Inflammatory macrophage treated with lipopolysaccharide for 1 hour (primary cell): Measurements from ENCODE around the gene CLEC6A.
"Not testable (repeated sequence)": the region's sequence is repeated elsewhere in the genome, so short reads cannot be mapped to it uniquely, and the experiment has no call there.

Source experiments
- DNase-seq, 2 donors: peaks; one replicate each; pipeline ENCODE4 v3.0.0-alpha.2; 2020 to 2022

Gene CLEC6A

DNA sequence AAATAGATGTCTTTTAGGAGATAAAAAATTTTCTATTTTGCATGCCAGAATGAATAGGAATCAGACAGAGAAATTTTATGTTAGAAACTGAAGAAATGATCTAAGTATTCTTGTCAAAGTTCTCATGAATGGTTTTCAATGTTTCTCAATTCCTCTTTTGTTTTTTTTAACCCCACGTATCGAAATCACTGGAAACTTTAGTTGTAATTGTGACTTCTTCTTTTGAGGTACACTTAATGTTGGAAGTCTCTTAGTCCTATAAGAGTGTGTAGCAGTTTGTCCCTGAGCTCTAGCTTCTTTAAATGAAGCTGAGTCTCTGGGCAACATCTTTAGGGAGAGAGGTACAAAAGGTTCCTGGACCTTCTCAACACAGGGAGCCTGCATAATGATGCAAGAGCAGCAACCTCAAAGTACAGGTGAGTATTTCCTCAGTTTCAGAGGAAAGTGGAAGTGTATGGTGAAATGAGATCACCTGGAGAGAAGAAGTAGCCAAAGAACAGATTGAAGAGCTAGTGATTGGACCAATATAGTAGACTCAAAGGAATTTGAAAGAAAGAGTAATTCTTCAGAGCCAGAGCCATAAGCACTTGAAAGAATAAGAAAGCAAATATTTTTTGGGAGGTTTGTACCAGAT is at the start of gene CLEC6A:
Gene CLEC6A (plus strand): TSS at position 236 of the 634 bp plus-strand sequence. CDS start 150 bp downstream, at position 386.
- peak; percentile 74 to 77 for DNase-seq

DNA sequence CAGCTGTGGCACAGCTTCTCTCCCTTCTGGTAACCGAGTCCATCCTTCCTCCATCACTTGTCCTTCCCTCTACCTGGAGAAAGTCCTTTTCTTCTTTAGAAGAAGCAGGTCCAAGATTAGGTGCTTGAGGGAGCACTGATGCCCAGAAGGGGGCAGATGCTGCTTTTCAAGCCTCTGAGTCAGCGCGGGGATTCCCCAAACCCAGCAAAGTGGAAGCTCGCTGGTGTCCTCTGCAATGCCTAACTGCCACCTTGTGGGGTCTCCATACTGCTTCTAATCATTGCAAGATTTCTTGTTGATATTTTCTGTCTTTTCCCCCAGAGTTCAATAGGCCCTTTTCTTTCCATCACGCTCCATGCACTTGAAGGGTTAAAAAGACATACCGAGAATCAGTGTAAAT is 36.2 kb upstream of the CLEC6A start:
- DNase-seq, result not testable (repeated sequence)

DNA sequence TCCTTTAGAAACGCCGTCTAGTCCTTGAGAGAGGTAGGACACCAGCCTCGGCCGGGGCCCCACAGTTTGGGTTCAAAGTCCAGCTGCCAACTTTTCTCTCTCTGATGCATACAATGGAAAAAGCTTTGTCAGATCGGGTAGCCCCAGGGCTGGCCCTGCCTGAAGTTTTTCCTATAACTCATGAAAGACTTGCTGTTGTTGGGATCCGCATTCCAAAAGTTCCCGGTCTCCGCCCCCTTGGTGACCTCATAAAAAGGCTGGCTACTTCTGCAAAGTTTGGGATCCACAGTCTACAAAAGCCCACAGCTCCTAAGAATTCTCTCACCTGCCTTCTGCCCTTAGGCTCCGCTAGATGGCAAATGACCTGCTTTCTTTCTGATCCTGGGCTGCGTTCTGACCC is 35.3 kb upstream of the CLEC6A start:
- no peak for DNase-seq

DNA sequence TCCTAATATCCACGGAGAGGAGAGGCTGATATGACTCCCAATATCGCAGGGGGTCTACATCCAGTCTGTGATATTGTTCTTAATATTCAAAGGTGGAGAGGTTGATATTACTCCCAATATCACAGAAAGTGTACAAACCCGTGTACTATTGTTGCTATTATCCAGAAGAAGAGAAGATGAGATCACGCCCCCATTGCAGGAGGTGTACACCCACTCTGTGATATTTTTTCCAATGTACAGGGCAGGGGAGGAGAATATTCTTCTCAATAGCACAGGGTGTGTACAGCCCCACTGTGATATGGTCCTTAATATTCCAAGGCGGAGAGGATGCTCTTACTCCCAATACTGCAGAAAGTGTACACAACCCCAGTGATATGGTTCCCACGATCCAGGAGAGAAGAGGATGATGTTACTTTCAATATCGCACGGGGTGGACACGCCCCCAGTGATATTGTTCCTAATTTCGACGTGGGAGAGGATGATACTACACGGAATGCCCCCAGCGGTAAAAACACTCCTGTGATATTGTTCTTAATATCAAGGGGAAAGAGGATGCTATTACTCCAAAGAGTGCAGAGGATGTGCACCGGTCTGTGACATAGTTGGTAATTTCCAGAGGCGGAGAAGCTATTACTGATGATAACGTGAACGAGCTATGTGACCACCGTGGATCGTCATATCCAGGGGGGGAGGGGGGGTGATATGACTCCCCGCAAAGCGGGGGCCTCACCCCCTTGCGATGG is 11.1 kb upstream of the CLEC6A start:
- DNase-seq, result not testable (repeated sequence)

DNA sequence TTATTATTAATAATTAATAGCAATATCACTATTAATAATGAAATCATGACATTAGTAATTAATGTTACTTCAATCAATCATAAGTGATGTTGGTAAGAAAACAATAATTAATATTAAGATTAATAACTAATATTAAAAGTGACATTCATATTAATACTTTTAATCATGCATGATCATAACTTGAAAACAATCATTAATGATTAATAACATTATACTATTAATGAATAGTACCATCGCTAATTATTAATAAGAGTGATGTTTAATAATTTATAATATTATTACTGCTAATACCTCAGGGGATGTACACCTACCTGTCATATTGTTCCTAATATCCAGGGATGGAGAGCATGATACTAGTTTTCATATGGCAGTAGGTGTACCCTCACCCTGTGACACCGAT is 10.0 kb upstream of the CLEC6A start:
- DNase-seq, result no peak

DNA sequence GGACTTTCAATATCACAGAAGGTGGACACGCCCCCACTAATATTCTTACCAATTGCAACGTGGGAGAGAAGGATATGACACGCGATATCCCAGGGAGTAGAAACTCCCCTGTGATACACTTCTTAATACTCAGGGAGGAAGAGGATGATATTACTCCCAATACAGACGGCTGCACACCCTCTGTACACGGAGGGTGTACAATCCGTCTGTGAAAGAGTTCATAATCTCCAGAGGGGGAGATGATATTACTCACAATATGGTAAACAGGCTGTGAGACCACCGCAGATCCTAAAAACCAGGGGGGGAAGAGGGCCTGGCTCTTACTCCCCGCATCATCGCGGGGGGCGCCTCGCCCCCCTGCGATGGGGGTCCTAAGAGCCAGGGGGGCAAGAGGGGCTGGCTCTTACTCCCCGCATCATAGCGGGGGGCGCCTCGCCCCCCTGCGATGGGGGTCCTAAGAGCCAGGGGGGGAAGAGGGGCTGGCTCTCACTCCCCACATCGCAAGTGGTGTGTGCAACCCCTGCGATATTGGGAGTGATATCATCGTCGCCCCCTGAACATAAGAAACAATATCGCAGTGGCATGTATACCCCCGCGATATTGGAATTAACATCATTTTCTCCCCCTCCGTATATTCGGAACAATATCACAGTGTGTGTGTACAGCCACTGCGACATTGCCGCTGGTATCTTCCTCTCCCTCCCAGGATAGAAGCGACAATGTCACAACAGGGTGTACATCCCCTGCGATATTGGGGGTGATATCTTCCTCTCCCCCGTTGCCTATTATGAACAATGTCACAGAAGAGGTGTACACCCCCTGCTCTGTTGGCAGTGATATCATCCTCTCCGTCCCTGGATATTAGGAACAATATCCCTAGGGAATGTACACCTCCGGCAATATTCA is 8.9 kb upstream of the CLEC6A start:
- DNase-seq, result no peak

DNA sequence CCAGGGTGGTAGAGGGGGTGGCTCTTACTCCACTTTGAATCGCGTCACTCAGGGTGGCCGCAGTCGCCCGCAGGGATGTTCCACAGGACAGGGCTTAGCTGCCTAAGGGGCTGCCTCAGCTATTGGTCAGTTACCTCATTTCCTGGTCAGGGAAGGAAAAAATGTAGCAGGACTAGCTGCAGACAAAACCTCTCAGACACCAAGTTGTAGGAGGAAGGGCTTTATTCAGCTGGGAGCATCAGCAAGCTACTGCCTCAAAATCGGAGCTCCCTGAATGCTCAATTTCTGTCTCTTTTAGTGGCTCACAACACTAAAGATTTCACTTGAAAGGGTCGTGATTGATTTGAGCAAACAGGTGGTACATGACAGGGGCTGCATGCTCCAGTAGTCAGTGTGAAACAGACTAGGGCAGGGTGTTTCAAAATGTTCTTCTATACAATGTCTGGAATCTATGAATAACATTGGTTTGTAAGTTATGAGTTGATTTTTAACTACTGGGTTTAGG is 6.4 kb upstream of the CLEC6A start:
- DNase-seq, result no peak

DNA sequence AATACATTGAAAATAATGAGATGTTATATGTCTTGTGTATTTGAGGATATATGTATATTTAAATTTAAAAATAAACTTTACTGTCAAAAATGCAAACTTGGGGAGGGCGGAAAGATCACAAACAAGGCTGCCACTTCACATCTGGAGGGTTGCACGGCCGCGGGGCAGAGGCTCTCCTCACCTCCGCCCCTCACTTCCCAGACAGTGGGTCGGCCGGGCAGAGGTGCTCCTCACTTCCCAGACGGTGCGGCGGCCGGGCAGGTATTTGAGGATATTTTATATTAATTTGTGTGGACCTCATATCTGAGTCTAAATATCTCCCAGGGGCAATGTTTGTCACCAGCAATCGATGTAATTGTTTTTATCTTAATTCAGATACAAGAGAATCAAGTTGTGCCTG is 3.7 kb upstream of the CLEC6A start:
- no peak for DNase-seq

DNA sequence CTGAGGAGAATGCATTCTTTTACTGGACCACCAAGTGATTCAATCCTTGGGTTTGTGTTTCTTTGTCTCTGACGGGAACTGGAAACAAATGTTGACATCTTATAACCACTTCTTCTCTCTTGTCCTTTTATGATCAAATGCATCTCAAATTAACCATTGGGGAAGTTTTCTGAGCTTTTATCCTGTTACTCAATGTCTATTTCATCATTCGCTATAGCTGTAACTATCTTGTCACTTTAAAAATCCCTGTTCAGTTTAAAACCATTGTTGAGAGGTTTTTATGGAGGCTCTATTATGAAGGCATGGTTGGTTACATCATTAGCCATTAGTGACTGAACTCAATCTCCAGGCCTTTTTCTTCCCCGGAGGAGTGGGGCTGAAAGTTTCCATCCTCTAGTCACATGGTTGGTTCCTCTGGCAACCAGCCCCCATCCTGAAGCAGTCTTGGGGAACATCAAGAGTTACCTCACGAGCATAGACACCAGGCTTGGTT is 2.7 kb upstream of the CLEC6A start:
- DNase-seq, result peak; percentile 97 to 99

DNA sequence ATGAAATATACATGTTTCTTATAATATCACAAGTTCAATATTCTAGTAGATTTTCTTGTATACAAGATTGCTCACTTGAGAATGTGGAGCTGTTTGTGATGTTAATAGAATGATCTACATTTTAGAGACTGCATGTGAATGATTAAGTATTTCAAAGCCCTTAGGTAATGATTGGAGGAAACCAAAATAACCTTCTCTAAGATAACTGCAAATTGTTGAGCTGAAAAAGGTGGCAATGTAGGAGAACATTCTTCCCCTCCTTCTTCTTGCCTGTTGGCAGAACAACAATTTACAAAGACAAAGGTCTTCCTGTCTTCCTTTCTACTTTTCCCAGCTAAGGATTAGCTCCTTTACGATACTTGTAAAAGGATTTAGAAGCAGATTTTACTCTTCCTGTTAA is 2.0 kb upstream of the CLEC6A start:
- DNase-seq, result no peak

DNA sequence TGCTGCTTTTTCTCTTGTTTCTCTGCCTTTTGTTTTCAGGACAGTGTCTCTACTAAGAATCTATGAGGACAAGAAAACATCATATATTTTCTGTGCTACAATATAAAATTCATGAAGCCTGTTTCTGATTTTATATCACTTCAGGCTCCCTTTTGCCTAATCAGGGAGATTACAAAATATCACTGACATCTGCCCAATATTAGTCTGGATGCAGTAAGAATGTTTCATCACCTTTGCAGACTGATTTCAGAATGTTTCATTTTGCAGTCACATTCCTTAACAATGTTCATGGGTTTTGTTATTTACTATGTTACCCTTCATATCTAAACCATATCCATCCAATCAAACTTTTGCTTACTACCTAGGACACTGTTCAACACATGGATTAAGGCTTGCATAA is 491 bp upstream of the CLEC6A start:
- peak; percentile 75 to 82 for DNase-seq

DNA sequence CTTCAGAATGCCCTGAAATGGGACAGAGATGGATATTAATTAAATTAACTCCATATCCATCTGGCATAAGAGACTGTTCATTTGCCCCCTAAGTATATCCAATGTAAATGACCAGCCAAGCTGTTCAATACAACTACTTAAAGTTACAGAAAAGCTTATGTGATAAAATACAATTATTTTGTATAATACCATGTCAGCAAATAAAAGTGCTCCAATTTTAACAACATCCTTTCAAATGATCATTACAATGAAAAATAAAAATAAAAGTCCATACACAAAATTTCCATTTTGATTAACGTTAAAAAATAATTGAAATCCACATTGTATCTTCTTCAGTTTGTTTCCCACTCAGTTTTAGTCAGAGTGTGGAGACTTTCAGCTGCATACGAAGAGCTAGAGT is 5.7 kb downstream of the CLEC6A start:
- no peak for DNase-seq

DNA sequence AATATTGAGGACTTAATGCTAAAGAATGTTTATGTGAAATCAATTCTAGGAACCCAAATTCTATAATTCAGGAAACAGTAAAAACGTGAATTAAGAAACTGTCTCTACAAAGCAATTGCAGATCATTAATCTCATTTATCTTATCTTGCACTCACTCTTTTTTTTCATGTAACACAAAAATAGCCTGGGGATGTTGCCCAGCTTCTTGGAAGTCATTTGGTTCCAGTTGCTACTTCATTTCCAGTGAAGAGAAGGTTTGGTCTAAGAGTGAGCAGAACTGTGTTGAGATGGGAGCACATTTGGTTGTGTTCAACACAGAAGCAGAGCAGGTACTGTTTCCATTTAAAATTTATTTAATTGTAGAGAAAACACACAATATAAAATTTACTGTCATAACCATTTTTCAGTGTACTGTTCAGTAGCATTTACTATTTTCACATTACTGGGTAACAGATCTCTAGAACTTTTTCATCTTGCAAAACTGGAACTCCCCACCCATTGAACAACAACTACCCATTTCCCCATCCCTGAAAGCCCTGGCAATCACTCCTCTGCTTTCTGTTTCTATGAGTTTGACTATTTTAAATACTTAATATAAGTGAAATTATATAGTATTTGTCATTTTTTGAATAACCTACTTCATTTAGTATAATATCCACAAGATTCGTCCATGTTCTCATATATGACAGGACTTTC is 9.7 kb downstream of the CLEC6A start:
- peak; percentile 88 to 90 for DNase-seq

DNA sequence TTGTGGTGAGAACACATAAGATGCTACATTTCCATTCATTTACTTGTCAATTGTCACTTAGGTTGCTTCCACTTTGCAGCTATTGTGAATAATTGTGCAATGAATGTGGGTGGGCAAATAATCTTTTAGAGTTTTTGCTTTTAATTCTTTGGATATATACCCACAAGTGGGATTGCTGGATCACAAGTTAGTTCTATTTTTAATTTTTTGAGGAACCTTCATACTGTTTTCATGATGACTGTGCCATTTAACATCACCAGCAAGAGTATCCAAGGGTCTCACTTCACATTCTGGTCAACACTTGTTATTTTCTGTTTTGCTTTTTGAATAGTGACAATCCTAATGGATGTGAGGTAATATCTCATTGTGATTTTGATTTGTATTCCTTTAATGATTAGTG is 10.5 kb downstream of the CLEC6A start:
- peak; percentile 94 to 97 for DNase-seq

DNA sequence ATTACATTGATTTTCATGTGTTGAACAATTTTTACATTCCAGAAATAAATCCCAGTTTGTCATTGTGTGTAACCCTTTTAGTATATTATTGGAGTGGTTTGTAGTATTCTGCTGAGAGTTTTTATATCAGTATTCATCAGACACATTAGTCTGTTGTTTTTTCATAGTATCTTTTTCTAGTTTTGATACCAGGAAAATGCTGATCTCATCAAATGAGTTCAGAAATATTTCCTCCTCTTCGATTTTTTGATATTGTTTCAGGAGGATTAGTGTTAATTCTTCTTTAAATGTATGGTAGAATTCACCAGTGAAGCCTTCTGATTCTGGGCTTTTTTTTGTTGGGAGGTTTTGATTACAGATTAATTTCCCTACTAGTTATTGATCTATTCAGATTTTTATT is 15.3 kb downstream of the CLEC6A start:
- no peak for DNase-seq

DNA sequence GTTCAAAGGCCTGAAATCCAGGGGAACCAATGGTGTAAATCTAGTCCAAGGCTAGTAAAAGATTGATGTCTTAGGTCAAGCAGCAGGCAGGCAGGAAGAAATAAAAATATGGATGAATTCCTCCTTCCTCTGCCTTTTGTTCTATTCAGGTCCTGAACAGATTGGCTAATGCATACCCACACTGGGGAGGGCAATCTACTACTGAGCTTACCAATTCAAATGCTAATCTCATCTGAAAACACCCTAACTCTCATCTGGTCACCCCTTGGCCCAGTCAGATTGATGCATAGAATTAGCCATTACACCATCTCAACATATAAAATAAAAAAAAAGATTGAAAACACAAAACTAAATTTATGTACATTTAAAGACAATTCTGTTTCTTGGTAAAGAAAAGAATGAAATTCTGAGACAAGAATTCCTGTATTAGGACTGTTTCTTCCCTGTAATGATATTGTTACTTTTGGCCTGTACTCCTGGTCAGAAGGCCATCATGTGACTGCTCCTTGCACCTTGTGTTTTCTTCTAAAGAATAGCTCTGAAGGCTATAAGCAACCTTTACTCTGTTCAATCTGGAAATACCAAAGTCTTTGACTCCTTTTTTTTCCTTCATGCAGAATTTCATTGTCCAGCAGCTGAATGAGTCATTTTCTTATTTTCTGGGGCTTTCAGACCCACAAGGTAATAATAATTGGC is 19.9 kb downstream of the CLEC6A start:
- DNase-seq, result no peak

DNA sequence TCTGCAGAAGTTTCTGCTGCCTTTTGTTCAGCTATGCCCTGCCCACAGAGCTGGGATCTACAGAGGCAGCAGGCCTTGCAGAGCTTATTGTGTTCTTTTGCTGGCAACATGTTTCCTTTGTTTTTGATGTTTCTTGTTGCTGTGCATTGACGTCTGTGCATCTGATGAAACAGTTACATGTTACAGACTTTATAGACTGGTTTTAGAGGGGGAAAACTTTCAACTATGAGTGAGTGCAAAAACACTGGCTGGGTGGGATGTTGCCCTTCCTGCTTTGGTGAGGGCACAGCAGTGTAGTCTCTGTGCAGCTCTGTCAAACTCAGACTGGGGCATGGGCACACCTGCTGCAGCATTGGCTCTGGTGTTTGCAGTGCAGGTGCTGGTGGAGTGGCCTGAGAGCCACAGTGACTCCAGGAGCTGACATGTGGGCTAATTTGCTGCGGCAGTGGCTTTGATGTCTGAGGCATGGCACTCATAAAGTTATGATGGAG is 26.9 kb downstream of the CLEC6A start:
- no peak for DNase-seq

DNA sequence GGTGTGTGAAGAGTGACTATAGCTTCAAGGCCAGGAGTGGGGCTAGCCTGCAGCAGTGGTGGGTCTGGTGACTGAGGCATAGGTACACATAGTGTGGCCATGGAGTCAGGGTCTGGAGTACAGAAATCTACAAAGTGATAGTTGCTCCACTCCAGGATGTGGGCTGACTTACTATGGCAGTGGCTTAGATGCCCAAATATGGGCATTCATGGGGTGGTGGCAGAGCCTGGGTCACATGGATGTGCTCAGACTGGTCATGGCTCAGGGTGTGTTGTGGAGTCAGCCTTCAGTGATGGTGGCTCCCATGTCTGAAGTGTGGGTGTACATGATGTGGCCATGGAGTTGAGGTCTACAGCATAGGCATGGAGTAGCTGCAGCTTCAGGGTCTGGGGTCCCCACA is 27.3 kb downstream of the CLEC6A start:
- no peak for DNase-seq

DNA sequence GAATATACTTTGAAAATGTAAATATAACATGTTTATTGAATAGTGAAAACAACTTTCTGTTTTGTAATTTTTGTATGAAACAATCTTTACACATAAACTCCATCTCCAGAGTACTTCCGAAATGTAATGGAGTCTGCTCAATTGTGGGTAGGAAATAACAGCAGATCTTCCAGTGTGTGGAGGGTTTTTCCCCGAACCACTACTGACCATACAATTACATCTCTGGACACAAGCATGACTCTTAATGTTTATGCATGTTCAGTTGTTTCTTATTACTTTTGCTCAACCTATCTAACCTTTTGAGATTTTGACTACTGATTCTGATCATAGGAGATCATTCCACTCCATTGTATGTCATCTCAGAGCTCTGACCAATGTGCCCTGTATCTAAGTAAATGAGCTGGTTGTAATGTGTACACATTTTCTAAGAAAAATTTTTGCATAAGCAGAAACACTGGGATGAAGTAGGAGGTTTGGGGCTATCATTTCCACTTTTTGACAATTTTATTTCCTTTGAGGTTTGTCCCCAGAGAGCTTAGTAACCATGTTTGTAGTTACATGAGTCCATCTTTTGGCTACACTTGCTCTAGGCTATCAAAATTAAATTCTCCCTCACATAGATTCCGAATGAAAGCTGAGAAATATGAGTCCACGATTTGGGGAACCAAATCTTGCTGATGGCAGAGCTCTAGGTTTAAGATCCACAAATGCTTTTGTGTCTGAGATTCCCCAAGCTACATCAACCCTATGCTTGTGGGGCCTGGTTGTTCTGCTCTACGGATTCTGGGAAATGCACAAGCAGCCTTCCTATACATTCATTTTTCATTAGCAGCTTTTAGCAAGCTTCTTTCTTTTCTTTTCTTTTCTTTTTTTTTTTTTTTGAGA is 36.1 kb downstream of the CLEC6A start:
- peak; percentile 58 to 67 for DNase-seq

DNA sequence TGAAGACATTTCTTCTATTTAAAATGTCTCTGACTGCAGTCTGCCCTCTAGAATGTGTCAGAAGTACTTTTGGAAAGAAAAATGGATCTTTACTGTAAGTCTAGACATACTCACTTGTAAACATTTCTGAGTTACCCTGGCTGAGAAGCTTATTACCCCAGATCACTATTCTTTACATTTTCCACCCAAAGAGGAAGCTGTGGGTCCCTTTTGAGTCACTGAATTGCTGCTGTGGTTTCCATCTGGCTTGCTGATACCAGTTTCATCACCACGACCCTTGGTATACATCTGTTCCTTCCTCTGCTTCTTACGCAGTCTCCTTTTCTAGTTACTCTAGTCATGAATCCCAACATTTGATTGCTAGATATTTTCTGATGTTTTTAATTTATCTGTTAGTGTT is 37.3 kb downstream of the CLEC6A start:
- DNase-seq, result peak; percentile 93 to 96

DNA sequence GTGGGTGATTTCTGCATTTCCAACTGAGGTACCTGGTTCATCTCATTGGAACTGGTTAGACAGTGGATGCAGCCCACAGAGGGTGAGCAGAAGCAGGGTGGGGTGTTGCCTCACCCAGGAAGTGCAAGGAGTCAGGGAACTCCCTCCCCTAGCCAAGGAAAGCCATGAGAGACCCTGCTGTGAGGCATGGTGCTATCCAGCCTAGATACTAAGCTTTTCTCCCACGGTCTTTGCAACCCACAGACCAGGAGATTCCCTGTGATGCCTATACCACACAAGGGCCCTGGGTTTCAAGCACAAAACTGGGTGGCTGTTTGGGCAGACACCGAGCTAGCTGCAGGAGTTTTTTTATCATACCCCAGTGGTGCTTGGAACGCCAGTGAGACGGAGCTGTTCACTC is 39.9 kb downstream of the CLEC6A start:
- DNase-seq, result peak in 1 of 2 donors; percentile 64
